GM18517 (cell line): ENCODE measurements around the gene CAMSAP3.
"Not testable (repeated sequence)": the region's sequence is repeated elsewhere in the genome, so short reads cannot be mapped to it uniquely, and the experiment has no call there.

Experiments
- ATAC-seq: cut with Tn5 transposase; IDR thresholded peaks from one replicate; pipeline ENCODE4 v1.9.1; 2021; ENCODE audit warnings: mild to moderate bottlenecking, moderate library complexity; ENCODE audit not compliant: unreplicated experiment

The CAMSAP3 gene

DNA sequence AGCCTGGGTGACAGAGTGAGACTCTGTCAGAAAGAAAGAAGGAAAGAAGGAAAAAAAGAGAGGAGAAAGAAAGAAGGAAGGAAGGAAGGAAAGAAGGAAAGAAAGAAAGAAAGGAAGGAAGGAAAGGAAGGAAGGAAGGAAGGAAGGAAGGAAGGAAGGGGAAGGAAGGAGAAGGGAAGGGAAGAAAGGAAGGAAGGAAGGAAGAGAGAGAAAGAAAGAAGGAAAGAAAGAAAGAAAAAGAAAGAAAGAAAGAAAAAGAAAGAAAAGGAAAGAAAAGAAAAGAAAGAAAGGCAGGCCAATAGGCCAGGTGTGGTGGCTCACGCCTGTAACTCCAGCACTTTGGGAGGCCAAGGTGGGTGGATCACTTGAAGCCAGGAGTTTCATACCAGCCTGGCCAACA is 18.2 kb upstream of the CAMSAP3 start:
- not testable (repeated sequence) for ATAC-seq

DNA sequence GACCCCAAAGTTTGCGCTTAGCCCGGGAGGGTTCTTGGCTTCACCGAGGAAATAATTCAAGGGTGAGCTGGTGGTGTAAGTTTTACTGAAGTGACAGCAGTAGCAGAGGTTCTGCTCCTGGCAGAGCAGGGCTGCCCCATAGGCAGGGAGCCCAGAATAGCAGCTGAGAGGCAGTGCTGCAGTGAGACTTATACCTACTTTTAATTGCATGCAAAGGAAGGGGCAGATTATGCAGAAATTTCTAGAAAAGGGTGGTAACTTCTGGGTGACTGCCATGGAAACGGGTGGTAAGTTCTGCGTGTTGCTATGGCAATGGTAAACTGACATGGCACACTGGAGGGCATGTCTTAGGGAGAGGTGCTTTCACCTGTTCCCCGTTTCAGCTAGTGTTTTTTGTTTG is 17.5 kb upstream of the CAMSAP3 start:
- ATAC-seq, result no peak

DNA sequence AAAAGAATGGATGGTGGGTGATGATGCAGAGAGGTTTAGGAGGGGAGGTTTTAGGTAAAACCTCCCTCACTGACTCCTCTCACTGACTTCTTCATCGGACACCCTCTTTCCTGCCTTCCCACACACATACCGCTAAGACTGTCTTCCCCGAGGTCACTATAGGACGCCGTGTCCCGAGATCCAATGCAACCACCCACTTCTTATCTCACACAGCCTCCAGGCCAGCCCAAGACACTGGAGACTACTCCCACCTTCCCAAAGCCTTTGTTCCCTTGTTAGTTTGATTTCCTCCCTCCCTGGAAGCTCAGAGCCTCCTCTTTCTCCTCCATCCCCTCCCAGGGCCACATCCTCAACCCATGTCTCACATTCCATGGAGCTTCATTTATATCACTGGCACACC is 16.5 kb upstream of the CAMSAP3 start:
- no peak for ATAC-seq

DNA sequence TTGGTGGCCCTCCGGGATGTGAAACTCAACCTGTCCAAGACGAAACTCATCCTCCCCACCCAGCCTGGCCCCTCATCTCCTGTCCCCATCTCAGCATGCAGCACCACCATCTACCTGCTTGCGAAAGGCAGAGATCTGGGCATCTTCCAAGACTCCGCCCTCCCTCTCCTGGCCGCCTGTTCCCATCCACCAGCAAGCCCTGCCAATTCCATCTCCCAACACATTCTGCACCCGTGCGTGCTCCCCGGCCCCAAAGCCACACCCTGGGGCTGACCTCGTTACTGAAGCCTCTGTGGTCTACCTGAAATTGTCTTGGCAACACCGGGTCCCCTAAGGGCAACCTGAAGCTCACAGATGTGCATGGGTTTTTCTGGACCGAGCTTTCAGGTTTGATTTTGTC is 13.2 kb upstream of the CAMSAP3 start:
- no peak for ATAC-seq

DNA sequence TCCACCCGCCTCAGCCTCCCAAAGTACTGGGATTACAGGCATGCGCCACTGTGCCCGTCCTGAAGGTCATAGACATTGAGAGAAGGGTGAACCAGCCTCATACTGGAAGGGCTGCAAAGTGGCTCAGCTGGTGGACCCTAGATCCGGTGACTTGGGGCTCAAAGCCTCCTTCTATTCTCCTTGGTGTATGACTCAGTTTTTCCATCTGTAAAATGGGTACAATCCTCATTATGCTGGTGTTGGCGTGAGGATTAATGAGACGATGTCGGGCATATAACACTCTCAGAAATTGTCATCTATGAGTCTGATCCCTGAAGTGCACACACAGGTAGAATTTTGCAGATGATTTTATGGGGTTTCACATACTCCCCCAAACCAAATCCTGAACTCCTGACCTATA is 5.8 kb upstream of the CAMSAP3 start:
- no peak for ATAC-seq

DNA sequence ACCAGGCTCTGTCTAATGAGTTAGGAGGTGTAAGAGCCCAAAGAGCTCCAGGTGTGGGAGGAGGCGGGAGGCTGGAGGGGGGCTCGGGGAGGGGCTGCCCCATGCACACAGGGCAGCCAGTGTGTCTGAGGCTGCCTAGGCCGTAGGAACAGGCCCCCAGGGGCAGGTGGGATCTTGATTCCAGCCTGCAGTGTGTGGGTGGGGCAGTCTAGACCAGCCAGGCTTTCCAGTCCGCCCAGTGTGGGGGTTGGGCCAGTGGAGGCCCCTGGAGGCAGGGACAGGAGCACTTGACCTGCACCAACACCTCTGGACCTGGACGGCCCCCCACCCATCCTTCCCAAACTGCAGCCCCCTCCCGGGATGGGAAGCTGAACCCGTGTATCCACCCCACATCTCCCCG is 5.4 kb upstream of the CAMSAP3 start:
- ATAC-seq, result no peak

DNA sequence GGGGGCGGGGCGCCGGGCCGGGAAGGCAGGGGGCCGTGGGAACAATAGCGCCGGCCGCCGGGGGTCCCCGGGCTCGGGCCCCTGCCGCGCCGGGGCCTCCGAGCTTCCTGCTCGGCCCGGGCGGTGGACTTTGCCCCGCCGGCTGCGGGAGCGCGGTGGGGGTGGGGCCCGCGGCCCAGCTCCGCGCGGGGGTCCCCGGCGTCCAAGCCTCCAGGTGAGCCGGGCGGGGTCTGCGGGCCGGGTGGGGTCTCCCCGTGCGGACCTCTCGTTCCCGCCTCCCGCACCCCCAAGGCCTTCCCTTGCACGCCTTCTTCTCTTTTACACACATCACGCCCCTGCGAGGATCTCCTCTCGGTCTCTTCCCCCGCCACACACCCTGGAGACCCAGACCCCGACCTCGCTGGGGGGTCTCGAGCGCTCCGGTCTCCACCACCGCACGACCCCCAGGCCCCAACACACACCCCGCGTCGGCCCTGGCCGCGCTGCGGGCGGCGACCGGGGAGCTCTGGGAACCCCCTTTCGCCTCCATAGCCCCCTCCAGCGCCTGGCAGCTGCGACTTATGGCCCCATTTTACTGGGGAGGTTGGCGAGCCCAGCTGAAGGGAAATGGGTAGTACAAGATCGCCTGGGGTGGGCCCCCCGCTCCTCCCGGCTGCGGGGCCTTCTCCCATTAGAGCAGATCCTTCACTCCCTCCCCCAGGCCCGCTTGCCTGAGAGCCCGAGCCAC is 711 bp downstream of the CAMSAP3 start:
- ATAC-seq, result no peak

DNA sequence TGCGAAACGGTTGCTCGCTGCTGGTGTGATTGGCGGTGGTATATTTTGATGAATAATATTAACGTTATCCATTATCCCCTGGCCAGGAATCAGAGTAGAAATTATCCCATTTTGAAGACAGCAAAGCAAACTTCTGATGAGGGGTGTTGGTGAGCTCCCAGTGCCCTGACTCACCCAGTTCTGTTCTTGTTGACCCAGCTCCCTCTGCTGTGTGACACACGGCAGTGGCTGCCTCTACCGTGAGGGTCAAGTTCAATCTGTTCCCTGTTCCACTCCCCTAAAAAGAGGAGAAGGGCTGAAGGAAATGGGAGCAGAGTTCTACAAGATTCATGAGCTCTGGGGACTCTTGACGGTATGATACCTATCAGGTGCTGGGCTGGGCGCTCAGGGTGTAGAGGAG is 2.0 kb downstream of the CAMSAP3 start:
- no peak for ATAC-seq

DNA sequence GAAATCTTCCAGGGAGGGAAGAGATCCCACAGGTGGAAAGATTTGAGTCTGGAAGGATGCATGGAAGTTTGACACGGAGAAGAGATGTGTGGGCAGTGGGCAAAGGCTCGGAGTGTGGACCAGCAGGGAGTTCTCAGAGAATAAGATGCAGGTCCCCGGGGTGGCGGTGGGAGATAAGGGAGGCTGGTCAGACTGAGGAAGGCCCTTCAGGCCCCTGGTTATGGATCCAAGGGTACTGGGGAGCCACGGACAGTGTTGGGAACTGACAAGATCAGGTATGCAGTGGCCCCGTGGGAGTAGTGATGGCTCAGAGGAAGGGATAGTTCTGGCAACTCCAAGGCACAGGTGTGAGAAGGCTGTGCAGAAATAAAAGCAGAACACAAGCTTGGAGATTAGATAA is 2.5 kb downstream of the CAMSAP3 start:
- no peak for ATAC-seq

DNA sequence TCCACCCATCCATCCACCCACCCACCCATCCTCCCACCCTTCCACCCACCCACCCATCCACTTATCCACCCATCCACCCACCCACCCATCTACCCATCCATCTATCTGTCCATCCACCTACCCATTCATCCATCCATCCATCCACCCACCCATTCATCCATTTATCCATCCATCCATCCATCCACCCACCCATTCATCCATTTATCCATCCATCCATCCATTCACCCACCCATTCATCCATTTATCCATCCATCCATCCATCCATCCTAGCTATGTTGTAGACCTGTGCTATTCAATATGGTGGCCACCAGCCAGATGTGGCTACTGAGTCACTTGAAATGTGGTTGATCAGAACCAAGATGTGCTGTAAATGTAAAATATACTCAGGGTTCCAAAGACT is 5.1 kb downstream of the CAMSAP3 start:
- no peak for ATAC-seq

DNA sequence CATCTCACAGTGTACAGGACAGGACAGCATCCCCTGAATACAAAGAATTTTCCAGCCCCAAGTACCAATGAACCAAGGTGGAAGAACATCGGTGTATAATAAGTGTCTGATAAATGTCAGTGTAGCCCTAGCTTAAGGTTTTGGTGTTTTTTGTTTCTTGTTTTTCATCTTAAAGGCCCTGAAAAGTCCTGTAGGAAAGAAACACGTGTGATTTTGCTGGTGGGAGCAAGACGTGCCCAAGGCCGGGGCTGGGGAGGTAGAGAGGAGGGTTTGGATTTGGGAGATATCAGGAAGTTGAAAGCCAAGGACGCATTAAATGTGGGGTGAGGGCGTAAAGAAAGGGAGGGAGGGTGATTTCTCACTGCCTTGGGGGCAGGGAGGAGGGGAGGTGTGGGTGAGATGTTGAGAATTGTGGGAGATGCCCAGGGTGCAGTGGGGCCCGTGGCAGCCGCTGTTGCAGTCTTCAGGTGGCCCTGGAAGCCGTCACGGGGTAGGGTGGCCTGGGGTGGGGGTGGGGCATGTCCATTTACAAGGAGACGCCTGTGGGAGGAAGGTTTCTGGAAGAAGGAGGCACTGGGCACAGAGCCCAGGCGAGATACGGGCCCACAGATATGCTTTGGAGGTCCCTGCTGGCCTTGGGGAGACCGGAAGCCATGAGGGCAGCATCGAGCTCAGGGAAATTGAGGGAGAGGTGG is 6.7 kb downstream of the CAMSAP3 start:
- no peak for ATAC-seq

DNA sequence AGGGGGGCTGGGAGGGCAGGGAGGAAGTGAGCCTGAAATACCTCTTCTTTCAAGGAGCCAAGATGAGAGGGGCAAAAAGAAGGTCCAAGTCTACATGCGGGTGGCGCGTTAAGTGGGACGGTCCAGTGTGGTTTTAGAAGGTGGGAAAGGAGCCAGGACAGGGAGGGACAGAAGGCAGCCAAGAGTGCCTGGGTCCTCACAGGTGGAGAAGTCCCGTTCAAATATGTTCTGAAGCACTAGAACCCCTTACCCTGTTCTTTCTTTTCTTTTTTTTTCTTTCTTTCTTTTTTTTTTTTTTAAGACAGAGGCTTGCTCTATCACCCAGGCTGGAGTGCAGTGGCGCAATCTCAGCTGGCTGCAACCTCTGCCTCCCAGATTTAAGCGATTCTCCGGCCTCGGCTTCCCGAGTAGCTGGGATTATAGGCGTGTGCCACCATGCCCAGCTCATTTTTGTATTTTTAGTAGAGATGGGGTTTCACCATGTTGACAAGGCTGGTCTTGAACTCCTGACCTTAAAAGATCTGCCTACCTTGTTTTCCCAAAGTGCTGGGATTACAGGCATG is 7.4 kb downstream of the CAMSAP3 start:
- no peak for ATAC-seq

DNA sequence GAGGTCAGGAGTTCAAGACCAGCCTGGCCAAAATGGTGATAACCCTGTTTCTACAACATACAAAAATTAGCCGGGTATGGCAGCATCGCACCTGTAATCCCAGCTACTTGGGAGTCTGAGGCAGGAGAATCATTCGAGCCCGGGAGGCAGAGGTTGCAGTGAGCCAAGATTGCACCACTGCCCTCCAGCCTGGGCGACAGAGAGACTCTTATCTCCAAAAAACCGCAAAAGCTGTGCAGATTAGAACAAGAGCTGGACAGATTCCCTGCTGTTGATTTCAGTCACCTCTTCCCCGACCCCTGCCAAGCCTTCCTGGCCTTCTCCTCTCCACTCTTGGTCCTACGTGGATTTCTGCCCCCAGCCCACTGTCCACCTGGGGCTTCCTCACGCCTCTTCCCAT is 8.3 kb downstream of the CAMSAP3 start:
- ATAC-seq, result no peak

DNA sequence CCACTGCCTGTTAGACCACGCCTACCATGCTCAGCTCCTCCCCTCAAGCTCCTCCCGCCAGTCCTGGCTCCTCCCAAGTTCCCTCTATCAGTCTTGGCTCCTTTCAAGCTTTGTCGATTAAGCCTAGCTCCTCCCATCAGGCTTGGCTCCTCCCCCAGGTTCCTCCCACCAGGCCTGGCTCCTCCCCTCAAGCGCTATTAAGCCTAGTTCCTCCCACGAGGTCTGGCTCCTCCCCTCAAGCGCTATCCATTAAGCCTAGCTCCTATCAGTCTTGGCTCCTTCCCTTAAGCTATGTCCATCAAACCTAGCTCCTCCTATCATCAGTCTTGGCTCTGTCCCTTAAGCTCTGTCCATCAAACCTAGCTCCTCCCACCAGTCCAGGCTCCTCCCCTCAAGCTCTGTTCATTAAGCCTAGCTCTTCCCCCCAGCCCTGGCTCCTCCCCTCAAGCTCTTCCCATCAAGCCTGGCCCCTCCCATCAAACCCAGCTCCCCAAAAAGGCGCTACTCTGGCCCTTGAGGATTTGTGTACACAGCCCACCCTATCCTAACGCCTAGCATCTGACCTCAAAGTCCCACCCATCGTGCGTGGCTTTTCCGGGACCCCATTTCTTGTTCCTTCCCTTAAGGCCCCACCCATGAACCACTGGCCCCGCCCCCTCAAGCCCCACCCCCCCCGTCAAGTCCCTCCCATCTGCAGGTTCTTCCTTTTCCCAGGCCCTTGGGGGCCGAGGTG is 10.0 kb downstream of the CAMSAP3 start:
- no peak for ATAC-seq

DNA sequence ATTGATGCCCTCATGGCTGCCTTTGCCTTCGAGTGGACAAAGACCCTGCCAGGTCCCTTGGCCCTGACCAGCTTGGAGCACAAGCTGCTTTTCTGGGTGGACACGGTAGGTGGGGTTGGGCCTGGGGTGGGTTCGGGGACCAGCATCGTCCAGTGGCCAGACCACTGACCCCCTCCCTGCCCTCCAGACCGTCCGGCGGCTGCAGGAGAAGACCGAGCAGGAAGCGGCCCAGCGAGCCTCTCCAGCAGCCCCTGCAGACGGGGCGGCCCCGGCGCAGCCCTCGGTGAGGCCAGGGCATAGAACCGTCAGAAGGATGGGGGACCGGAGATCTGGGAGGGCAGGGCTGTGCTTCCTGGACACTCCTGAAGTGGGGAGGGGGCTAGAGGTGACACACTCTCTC is 10.6 kb downstream of the CAMSAP3 start:
- no peak for ATAC-seq

DNA sequence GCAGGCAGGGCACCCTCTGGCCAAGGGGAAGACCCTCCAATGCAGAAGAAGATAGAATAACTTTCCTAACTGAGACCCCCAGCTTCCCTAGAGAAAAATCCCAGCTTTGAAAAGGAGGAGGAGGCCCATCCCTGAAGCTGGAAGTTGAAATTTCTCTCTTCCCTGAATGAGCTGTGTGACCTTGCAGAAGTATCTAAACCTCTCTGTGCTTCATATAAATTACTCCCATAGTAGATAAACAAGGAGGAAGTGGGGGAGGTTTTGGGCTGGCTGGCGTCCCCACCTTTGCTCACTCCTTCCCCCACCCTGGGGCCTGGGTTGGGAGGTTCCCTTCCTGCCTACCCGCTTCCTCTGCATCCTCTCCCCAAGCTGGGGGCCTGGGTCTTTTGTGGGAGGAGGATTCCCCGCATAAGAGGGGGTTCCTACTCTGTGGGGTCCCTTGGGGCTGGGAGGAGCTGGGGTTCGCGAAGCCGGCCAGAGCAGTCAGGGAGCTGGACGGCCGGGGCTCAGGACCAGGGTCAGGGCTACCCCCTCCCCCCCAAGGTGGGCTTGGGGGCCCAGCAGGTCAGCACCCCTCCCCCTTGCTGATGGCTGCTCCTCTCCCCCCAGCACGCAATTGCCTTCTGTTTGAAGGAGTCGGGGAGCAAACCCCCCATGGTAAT is 11.7 kb downstream of the CAMSAP3 start:
- ATAC-seq, result no peak

DNA sequence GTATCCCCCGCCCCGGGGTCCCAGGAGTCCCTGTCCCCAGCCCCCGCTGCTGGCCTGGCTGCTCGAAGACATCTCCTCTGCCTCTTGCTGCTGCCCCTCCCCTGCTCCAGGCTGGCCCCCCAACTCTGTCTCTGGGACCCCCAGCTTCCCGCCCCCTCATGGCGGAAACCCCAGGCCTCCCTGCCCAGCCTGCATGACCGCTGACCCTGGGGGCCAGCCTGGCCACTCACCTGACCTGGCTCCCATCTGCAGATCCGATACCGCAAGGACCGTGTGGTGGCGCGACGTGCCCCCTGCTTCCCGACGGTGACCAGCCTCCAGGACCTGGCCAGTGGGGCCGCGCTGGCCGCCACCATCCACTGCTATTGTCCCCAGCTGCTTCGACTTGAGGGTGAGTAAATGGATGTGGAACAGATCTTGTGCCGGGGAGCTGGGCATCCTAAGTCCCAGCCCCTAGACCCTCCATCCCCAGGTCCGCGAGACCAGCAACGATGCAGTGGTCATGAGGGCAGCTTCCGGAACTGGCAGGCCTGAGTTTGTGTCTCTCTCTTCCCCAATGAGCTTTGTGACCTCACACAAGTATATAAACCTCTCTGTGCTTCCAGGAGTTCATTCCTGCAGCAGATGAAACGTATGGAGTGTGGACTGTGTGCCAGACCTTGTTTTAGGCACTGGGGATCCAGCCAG is 12.4 kb downstream of the CAMSAP3 start:
- ATAC-seq, result no peak

DNA sequence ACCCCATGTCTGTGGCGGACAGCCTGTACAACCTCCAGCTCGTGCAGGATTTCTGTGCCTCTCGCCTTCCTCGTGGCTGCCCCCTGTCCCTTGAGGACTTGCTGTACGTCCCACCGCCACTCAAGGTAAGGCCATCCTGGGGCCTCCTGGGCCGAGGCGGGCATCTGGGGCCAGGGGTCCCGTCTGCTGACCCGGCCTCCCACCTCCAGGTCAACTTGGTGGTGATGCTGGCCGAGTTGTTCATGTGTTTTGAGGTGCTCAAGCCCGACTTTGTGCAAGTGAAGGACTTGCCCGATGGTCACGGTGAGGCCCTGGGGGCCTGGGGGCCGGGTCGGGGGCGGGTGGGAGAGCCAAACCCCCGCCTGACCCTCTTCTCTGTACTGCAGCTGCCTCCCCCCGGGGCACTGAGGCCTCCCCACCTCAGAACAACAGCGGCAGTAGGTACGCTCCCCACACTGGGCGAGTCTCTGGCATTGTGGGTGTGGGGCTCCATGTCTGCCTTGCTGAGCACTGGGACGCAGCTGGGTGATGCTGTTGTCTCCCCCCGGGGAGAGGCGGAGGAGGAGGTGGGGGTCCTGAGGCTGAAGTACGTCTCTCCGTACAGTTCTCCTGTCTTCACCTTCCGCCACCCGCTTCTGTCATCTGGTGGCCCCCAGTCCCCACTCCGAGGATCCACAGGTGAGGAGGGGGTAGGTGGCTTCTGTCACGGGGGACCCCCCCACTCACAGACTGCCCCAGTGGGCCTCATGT is 15.0 kb downstream of the CAMSAP3 start:
- no peak for ATAC-seq

DNA sequence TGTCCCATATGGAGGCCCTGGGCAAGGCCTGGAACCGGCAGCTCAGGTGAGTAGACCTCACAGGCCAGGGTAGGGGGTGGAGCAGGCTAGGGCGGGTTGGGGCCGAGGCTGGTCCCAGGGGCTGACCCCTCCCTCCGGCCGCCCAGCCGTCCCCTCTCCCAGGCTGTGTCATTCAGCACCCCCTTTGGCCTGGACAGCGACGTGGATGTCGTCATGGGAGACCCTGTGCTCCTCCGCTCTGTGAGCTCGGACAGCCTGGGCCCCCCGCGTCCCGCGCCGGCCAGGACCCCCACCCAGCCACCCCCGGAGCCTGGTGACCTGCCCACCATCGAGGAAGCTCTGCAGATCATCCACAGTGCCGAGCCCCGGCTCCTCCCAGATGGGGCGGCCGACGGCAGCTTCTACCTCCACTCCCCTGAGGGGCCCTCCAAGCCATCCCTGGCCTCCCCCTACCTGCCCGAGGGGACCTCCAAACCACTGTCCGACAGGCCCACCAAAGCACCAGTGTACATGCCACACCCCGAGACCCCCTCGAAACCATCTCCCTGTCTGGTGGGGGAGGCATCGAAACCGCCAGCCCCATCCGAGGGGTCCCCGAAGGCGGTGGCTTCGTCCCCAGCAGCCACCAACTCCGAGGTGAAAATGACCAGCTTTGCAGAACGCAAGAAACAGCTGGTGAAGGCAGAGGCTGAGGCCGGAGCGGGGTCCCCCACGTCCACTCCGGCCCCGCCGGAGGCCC is 16.0 kb downstream of the CAMSAP3 start:
- ATAC-seq, result no peak
